Measurements from ENCODE around the gene RUBCN. TPM values are rescaled to one million over a fixed set of nuclear protein-coding genes. Genes with fewer than 3 reads are reported as not detected.
"Not testable (repeated sequence)": the region's sequence is repeated elsewhere in the genome, so short reads cannot be mapped to it uniquely, and the experiment has no call there.

The RUBCN gene
- total RNA-seq, 1 donor from 2014 or later, result 29.0 TPM

DNA sequence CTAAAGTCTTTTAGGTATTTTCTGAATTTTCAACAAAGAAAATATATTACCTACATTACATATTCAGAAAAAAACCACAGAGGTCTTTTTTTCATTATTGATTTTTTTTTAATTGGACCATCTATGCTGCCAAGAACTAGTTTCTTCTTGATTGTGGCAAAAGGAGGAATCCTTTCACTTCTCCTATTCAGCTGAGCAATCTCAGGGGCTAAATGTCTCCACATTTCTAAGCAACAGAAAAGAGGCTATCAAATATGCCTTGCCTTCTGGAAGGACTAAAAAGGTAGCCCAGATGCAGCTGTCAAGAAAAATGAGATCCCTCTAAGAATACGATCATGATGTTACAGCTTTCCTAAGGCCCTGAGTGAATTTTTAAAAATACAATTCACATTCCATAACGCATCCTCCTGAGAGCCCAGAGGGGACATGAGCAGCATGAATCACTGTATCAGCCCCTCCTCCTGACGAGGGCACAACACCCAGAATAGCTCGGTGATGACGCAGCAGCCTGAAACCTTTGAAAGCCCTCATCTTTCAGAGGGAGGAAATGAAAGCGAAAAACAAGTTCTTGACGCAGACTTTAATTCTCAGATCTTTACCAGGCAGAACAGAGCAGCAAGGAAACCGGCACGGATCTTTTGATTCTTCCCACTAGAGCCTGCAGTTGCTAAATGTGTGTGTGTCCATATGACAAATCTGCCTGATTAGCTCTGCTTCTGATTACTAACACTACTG lies 24.6 kb downstream of the RUBCN start:
- no peaks in the 10 kb centered on the region for H3K9me3 Mint-ChIP-seq (ENCODE audit: low read depth)
- no peaks in the 10 kb centered on the region for H3K27me3 Mint-ChIP-seq
- H3K4me3 Mint-ChIP-seq (ENCODE audit: low read depth), result no peak overlapping the region
- DNase-seq (ENCODE audit: low spot score, unreplicated experiment), result no peak
- TF ChIP-seq, protein P1, sequence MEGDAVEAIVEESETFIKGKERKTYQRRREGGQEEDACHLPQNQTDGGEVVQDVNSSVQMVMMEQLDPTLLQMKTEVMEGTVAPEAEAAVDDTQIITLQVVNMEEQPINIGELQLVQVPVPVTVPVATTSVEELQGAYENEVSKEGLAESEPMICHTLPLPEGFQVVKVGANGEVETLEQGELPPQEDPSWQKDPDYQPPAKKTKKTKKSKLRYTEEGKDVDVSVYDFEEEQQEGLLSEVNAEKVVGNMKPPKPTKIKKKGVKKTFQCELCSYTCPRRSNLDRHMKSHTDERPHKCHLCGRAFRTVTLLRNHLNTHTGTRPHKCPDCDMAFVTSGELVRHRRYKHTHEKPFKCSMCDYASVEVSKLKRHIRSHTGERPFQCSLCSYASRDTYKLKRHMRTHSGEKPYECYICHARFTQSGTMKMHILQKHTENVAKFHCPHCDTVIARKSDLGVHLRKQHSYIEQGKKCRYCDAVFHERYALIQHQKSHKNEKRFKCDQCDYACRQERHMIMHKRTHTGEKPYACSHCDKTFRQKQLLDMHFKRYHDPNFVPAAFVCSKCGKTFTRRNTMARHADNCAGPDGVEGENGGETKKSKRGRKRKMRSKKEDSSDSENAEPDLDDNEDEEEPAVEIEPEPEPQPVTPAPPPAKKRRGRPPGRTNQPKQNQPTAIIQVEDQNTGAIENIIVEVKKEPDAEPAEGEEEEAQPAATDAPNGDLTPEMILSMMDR (IDR thresholded peaks at IDR 0.05; ENCODE audit: unreplicated experiment), result no peak
- peaks cover 7% of the 10 kb centered on the region for H3K36me3 Mint-ChIP-seq (ENCODE audit: insufficient read depth)
- peak overlapping the region; percentile 13 for H3K27ac Mint-ChIP-seq
- H3K4me1 Mint-ChIP-seq (ENCODE audit: low read depth), result no peaks in the 10 kb centered on the region

DNA sequence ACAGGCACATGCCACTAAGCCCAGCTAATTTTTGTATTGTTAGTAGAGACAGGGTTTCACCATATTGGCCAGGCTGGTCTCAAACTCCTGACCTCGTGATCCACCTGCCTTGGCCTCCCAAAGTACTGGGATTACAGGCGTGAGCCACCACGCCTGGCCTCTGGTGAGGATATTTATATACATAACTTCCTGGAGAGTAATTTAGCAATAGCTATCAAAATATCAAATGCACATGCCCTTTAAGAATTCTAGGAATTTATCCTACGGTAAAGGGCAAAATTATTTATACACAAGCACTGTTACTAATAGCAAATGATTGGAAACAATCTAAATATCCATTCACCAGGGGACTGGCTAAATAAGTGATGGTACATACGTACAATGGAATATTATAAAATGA lies 25.7 kb downstream of the RUBCN start:
- H3K4me1 Mint-ChIP-seq (ENCODE audit: low read depth); H3K27me3 Mint-ChIP-seq; H3K4me3 Mint-ChIP-seq (ENCODE audit: low read depth); H3K9me3 Mint-ChIP-seq (ENCODE audit: low read depth); H3K27ac Mint-ChIP-seq; H3K36me3 Mint-ChIP-seq (ENCODE audit: insufficient read depth); DNase-seq (ENCODE audit: low spot score, unreplicated experiment): not testable (repeated sequence)

DNA sequence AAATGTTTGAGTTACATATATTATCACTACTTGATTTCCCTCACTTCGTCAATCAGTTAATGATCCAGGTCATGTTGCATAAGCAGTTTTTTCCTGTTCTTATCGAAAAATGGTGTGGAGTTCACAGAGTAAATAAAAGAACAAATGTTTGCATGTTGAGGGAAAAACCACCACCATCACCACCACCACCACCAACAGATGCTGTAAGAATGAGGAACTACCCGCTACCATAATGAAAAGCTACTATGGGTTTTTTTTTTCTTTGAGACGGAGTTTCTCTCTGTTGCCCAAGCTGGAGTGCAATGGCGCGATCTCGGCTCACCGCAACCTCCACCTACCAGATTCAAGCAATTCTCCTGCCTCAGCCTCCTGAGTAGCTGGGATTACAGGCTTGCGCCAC lies 27.6 kb downstream of the RUBCN start:
- Mint-ChIP-seq H3K9me3 (ENCODE audit: low read depth) (no peaks in the 10 kb centered on the region), H3K36me3 (ENCODE audit: insufficient read depth) (peaks cover 9% of the 10 kb centered on the region), H3K27ac (no peak overlapping the region), H3K4me3 (ENCODE audit: low read depth) (no peak overlapping the region), H3K27me3 (no peaks in the 10 kb centered on the region), H3K4me1 (ENCODE audit: low read depth) (no peaks in the 10 kb centered on the region)
- TF ChIP-seq, protein P1 (IDR thresholded peaks at IDR 0.05; ENCODE audit: unreplicated experiment), result no peak
- DNase-seq (ENCODE audit: low spot score, unreplicated experiment), result no peak

DNA sequence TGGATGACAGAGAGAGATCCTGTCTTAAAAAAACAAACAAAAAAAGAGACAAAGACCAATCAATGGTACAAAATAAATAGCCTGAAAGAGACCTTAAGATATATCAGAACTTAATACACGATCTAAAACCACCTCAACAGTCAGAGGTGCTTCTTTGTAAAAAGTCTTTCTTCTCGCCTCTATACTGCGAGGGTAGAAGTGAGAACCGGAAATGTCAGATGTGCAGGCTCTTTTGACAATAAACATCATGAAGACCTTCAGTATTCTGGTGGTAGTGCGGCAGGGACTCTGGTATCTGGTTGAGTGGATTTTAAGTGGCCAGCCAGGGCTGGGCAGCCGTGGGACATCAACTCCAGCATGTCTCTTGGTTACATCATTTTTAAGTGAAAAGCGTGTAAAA lies 30.0 kb downstream of the RUBCN start:
- TF ChIP-seq, protein P1 (IDR thresholded peaks at IDR 0.05; ENCODE audit: unreplicated experiment), result no peak
- no peak for DNase-seq (ENCODE audit: low spot score, unreplicated experiment)
- no peaks in the 10 kb centered on the region for H3K27me3 Mint-ChIP-seq
- H3K4me1 Mint-ChIP-seq (ENCODE audit: low read depth), result no peaks in the 10 kb centered on the region
- H3K9me3 Mint-ChIP-seq (ENCODE audit: low read depth), result no peaks in the 10 kb centered on the region
- no peak overlapping the region for H3K4me3 Mint-ChIP-seq (ENCODE audit: low read depth)
- H3K27ac Mint-ChIP-seq, result no peak overlapping the region
- H3K36me3 Mint-ChIP-seq (ENCODE audit: insufficient read depth), result peaks cover 14% of the 10 kb centered on the region

DNA sequence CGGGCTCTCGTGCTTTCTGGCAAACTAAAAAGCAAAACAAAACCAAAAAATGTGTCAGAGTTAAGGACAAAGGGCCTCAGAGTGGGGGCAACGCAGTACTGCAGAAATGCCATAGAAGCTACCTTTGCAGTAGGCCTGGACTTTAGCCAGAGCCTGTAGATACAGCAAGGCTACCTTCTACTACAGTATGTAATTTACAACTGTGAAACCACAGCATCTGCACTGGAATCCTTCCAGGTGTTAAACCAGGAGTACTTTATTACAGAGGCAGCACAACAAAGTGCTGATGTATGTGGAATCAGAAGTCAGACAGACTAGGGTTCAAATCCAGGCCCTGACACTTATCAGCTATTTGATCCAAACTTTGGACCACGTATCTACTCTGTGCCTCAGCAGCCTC lies 34.9 kb downstream of the RUBCN start:
- Mint-ChIP-seq H3K4me1 (ENCODE audit: low read depth) (no peaks in the 10 kb centered on the region), H3K9me3 (ENCODE audit: low read depth) (peaks cover 10% of the 10 kb centered on the region)
- DNase-seq (ENCODE audit: low spot score, unreplicated experiment), result no peak

More for the DNA sequence above, 34.9 kb downstream of the RUBCN start:
- Mint-ChIP-seq H3K27me3 (no peaks in the 10 kb centered on the region), H3K4me3 (ENCODE audit: low read depth) (no peak overlapping the region), H3K27ac (no peak overlapping the region), H3K36me3 (ENCODE audit: insufficient read depth) (peaks cover 36% of the 10 kb centered on the region)
- TF ChIP-seq, protein P1 (IDR thresholded peaks at IDR 0.05; ENCODE audit: unreplicated experiment), result no peak
